Right lobe of liver (tissue), 4 donors: ENCODE results near the gene RHO.

Experiments
- CTCF ChIP-seq, 4 donors: fragments of 200-600 bp in 3 of 4; fragments of 450-650 bp in 1 of 4; IDR thresholded peaks; one replicate each; pipeline versions ENCODE4 v1.5.1 to v1.8.0; 2016 to 2022; ENCODE audit warnings: antibody characterized with exemption in 4 of 4, mild to moderate bottlenecking in 2 of 4
- POLR2A ChIP-seq: fragments of 450-650 bp; IDR thresholded peaks from one replicate; pipeline ENCODE4 v1.6.1; 2017; ENCODE audit warnings: antibody characterized with exemption, mild to moderate bottlenecking
- donor health status: DM: no; HTN: no; CAD: no.
- donor health status: DM: no; HTN: no; CAD: no.
- donor health status: DM: no; HTN: yes; CAD: no.

DNA sequence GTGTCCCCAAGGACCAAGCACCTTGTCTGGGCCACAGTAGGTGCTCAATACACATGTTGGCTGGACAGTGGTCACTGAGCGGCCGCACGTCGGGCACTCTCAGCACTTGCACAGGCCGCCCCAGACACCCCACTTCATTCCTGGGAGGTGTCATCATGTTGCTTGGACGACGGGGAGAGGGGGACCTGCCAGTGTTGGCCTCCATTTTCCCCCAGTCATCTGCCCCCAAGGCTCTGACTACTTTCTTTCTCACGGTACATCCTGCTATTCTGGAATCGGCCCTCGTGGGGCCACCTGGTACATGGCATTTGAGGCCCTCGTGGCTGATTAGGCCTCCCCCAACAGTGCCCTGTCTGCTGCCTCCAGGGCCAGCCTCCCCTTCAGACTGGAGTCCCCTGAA is 1.2 kb upstream of the RHO start:
- TF ChIP-seq CTCF (IDR thresholded peaks at IDR 0.05) (no peak), POLR2A (no peak)
